HG03139 (cell line): ENCODE results near the gene RABL6.
A peak's percentile ranks its signal among the peaks of the same experiment; 100 is the strongest.

Experiments
- ATAC-seq: cut with Tn5 transposase; IDR thresholded peaks from one replicate; pipeline ENCODE4 v1.9.1; 2021; ENCODE audit not compliant: unreplicated experiment

Gene RABL6

DNA sequence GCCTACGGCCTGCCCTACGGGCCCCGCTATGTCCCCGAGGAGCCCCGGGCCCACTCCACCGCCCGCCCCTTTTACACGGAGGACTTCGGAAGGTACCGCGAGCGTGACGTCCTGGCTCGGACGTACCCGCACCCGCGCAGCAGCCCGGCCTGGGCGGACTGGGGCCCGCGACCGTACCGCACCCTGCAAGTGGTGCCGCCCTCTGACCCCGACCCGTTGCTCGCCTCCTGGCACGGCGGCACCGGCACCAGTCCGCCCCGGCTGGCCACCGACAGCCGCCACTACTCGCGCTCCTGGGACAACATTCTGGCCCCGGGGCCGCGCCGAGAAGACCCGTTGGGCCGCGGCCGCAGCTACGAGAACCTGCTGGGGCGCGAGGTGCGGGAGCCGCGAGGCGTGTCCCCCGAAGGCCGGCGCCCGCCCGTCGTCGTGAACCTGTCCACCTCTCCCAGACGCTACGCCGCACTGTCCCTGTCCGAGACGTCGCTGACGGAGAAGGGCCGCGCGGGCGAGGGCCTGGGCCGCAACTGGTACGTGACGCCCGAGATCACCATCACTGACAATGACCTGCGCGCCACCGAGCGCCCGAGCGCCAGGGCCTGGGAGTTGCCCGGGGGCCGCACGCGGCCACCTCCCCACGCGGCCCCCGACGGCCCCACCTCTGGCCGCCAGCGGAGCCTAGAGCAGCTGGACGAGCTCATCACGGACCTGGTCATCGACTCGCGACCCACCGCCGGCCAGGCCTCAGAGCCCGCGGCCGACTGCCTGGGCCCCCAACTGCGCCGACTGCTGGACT lies 37.9 kb downstream of the RABL6 start:
- no peak for ATAC-seq

DNA sequence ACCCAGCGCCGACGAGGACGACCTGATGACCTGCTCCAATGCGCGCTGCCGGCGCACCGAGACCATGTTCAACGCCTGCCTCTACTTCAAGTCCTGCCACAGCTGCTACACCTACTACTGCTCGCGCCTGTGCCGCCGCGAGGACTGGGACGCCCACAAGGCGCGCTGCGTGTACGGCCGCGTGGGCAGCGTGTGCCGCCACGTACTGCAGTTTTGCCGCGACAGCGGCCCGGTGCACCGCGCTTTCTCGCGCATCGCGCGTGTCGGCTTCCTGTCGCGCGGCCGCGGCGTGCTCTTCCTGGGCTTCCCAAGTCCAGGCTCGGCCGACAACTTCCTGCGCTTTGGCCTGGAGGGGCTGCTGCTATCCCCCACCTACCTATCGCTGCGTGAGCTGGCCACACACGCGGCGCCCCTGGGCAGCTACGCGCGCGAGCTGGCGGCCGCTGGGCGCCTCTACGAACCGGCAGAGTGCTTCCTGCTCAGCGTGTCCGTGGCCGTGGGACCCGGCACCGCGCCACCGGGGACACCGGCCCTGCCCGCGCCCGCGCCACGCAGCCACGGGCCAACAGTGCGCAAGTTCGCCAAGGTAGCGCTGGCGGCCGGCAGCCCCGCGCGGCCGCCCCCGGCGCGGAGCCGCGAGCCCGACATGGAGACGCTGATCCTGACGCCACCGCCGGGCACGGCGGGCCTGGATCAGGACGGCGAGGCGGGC lies 38.8 kb downstream of the RABL6 start:
- no peak for ATAC-seq

DNA sequence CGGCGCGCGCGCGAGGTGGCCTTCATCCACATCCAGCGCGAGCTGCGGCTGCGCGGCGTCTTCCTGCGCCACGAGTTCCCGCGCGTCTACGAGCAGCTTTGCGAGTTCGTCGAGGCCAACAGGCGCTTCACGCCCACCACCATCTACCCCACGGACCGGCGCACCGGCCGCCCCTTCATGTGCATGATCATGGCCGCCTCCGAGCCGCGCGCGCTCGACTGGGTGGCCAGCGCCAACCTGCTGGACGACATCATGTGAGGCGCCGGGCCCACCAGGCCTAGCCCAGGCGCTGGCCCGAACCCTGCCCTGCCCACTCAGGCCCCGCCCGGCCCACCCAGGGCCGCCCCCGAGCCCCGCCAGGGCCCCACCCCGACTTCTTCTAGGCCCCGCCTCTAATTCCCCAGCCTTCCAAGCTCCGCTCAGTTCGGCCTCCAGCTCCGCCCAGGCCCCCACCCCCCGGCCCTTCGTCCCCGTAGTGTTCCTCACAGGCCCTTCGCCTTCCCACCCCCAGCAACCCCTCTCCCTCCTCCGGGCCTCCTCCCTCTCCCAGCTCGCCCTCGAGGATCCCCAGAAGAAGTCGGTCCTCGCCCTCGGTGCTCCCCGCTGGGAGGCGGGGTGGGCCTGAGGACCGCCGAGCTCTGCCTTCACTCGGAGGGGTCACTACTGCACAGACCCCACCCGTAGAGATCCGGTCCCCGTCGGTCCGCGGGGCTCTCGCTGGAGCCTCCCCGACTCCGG lies 39.5 kb downstream of the RABL6 start:
- ATAC-seq = no peak

DNA sequence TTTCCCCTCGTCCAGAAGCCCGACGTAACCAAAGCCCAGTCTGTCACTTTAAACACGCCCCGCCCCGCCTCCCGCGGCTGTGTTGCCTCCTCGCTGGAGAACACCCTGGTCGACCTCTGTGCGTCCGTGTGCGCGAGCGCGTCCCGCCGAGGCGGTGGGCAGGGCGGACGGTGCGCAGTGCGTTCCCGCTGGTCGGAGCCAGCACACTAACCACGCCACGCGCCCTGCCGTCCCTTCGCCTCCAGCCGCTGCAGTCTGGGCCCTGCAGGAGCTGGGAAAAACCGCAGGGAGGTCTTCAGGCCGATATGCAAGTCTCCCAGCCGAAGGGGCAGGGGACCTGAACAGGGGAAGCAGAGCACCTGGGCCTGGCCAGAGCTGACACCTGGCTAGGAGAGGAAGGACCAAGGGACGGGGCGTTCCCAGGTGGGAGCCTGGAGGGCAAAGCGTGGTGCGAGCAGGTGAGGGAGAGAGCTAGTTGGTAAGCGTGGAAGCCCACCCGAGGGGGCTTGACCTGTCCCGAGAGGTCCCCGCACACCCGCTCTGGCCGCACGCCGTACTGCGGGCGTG lies 40.2 kb downstream of the RABL6 start:
- ATAC-seq = no peak

DNA sequence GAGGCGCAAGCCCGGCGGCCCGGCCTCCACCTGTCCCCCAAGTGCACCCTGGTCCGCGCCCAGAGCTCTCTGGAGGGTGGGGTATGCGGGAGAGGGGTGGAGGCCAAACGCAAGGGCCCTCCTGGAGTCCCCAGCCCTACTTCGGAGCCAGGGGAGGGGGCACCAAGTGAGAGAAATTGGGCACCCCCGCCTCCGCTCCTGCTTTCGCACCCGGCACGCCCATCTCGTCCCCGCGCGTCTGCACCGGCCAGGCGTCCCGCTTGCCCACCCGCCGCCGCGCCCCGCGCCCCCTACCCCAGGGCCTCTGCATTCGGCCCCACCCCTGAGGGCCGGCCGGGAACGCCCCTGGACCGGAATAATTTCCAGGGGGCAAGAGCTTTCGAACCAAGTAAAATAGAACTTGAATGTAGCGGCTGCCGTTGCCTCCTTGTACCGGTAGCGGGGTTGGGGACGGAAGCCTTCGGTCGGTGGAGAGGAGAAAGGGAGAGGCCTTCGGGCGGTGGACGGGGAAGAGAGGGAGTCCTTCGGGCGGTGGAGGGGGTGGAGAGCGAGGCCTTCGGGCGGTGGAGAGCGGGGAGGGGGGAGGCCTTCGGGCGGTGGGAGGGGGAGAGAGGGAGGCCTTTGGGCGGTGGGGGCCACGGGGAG lies 40.8 kb downstream of the RABL6 start:
- no peak for ATAC-seq

DNA sequence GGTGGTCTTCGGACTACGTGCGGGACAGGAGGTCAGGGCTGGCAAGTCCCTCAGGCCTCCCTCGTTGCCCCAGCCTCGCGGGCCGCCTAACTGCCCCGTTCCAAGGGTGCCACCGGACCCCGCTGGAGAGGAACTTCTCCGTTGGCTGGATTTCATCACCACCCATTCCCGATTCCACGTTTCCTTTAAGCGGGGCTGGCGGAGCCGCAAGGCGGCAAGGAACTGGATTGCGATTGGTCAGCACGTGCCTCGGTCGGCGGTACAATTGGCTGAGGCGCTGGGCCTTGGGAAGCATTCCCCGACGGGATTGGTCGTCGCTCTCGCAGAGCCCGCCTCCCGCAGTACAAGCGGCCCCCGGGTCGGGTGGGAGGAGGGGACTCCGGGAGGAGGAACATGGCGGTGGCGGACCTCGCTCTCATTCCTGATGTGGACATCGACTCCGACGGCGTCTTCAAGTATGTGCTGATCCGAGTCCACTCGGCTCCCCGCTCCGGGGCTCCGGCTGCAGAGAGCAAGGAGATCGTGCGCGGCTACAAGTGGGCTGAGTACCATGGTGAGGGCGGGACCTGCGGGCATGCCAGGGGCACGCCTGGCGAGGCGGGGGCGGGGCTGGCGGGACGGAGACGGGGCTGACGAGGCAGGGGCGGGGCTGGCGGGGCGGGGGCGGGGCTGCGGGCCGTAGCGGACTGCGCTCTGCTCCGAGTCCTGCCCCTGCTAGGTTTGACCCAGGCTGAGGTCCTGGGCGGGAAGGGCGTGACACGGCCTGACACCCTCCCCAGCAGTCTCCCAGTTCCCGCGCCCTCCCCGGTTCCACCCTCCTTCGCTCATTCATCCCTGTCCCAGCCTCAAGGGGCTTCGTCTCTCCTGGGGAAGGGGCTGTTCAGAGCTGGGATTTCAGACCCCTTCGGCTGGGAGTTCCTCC lies 41.6 kb downstream of the RABL6 start, which contains the start of gene PHPT1:
Gene PHPT1 (plus strand): TSS at position 372 of the 922 bp plus-strand sequence. CDS start 22 bp downstream, at position 394.
- ATAC-seq = peak; percentile 79

DNA sequence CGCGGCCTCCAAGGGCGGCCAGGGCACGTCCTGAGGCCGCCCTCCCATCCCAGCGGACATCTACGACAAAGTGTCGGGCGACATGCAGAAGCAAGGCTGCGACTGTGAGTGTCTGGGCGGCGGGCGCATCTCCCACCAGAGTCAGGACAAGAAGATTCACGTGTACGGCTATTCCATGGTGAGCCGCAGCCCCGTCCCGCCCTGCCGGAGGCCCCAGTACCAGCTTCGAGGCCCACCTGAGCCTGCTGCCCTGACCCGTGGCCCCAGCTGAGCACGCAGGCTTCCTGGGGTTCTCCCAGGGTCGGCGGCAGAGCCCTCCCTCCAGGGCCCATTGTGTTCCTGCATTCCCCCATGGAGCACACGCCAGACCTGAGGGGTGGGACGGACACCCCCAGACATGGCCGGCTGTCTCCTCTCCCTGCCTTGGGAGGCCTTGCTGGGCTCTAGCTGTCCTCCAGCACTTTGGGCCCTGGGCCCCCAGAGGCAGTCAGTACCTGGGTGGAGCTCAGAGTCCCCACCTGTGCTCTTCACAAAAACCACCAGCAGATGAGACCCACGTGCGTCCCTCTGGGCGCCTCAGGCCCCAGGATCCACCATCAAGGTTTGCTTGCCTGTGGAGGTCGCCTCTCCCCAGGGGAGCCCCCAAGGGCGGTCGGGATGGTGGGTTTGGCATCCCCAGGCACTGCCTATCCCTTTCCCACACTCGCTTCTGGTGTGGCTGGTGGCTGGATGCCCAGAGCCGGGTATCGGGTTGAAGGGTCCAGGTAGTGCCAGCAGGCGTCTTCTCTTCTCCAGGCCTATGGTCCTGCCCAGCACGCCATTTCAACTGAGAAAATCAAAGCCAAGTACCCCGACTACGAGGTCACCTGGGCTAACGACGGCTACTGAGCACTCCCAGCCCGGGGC lies 42.5 kb downstream of the RABL6 start:
- ATAC-seq = no peak

DNA sequence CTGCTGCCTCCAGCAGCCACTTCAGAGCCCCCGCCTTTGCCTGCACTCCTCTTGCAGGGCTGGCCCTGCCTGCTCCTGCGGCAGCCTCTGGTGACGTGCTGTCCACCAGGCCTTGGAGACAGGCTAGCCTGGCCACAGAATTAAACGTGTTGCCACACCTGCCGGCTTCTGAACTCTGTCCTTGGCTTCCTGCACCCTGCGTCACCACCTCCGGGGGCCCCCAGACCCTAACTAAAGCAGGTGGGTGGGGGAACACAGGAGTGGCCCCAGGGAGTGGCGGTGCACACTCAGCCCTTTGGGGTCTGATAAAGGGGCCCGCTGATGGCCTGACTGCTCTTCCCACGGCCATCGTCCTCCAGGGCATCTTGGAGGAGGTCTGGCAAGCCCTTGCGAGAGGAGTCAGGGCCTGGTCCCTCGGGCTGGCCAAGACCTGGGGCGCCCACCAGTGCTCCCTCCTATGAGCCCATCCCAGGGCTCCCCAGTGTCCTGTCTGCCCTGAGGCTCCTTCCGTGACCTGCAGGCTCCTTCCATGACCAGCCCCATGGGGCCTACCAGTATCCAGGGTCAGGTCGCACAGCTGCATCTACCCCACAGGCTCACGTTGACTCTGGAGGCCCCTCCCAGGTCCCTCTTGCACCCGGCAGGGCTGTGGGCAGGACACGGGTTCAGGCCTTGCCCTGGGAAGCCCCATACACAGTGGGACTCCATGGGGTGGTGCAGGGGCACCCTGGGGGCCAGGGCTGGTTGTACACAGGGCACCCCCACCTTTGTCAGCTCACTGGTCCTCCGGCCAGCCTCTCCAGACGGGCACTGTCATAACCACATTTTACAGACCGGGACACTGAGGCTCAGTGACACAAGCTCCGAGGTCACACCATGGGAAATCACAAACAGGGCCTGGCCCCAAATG lies 43.4 kb downstream of the RABL6 start:
- no peak for ATAC-seq

DNA sequence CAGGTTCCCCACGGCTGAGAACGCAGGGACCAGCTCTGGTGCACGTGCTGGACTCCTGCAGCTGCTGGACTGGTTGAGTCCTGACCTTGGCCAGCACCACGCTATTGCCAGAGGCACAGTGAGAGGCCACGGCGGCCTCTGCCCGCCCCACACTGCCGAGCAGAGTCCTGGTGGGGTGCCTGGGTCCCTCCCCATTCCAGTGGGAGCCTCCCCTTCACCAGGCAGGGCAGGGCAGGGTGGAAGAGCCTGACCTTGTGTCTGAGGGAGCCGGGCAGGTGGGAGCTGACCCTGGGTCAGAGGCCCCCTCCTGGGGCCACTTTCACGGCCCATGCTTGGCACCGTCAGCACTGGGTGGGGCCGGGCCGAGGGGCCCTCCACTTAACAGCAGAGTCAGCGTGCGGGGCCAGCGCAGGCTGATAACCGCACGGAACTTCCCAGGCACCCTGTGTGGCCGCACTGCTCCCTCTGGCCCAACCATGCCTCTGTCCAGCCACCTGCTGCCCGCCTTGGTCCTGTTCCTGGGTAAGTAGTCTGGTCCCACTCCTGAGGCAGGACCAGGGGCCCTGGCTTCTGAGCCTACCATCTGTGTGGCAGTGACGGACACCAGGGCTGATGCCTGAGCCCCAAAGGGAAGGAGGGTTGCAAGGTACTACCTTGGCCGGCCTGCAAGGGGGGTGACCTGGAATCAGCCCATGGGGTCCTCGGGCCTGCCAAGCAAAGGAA lies 44.4 kb downstream of the RABL6 start, which contains the start of gene MAMDC4:
Gene MAMDC4 (plus strand): TSS at position 406 of the 723 bp plus-strand sequence. CDS start 71 bp downstream, at position 477.
- ATAC-seq = no peak

DNA sequence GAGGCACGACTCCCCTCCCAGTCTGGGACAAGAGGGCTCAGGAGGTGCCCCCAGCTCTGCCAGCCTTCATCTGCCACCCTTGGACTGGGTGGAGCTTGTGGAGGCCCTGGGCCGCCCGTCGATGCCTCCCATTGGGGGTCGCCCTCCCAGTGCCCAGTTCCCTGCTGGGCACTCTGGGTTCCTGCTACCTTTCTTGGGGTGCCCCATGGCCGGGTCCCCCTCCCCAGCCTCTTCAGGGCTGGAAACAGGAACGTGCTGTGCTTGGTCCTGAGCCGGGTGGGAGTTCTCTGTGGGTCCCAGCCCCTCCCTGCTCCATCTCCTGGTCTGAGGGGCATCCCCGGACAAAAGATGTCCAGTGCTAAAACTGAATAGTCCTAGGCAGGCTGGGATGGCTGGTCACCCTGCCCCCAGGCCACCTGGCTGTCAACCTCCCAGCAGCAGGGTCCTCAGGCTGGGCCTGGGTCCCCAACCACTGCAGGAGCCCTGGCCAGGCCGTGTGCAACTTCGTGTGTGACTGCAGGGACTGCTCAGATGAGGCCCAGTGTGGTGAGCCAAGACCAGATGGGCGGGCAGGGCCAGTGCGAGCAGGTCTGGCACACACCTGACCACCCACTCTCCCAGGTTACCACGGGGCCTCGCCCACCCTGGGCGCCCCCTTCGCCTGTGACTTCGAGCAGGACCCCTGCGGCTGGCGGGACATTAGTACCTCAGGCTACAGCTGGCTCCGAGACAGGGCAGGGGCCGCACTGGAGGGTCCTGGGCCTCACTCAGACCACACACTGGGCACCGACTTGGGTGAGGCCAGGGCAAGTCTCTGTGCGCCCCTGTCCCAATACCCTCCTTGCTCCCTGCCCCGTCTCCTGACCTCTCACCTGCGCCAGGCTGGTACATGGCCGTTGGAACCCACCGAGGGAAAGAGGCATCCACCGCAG lies 45.2 kb downstream of the RABL6 start:
- ATAC-seq = no peak

DNA sequence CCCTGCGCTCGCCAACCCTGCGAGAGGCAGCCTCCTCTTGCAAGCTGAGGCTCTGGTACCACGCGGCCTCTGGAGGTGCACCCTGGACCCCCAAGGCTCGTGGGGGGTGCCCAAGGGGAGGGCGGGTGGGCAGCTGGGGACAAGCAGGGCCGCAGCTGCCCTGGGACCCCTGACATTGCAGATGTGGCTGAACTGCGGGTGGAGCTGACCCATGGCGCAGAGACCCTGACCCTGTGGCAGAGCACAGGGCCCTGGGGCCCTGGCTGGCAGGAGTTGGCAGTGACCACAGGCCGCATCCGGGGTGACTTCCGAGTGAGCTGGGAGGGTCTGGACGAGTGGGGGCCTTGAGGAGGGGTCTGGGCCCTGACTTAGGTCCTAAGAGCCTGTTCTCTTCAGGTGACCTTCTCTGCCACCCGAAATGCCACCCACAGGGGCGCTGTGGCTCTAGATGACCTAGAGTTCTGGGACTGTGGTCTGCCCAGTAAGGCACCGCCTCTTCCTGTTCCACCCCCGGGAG lies 45.9 kb downstream of the RABL6 start:
- ATAC-seq = no peak

DNA sequence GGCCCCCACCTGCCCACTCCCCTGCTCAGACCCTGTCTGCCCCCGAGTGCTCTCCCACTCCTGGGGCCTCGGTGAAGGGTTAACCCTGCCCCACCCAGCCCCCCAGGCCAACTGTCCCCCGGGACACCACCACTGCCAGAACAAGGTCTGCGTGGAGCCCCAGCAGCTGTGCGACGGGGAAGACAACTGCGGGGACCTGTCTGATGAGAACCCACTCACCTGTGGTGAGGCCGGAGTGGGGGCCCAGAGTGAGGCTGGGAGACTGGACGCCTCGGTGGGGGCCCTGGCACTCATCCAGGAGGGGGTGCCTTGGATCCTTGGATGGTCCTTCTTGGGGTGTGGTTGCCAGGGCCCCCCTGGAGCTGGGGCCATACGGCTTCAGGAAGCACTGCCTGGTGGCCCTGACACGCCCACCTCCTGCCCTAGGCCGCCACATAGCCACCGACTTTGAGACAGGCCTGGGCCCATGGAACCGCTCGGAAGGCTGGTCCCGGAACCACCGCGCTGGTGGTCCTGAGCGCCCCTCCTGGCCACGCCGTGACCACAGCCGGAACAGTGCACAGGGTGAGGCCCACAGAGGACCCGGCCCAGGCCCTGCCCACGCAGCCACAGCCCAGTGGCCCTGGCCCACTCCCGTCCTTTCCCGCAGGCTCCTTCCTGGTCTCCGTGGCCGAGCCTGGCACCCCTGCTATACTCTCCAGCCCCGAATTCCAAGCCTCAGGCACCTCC lies 46.5 kb downstream of the RABL6 start:
- no peak for ATAC-seq

DNA sequence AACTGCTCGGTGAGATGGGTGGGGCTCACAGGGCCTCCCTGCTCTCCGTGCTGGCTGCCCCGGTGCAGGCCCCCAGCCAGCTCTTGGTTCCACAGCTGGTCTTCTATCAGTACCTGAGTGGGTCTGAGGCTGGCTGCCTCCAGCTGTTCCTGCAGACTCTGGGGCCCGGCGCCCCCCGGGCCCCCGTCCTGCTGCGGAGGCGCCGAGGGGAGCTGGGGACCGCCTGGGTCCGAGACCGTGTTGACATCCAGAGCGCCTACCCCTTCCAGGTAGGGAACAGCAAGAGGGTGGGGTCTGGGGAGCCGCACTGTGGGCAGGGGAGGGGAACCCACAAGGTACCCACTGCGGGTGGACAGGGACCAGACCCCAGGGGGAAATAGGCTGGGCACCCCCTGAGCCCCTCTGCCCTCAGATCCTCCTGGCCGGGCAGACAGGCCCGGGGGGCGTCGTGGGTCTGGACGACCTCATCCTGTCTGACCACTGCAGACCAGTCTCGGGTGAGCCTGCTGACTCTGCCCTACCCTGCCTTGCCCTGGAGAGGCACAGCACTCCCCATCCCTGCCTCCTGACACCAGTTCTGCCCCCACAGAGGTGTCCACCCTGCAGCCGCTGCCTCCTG lies 47.2 kb downstream of the RABL6 start:
- ATAC-seq = no peak

DNA sequence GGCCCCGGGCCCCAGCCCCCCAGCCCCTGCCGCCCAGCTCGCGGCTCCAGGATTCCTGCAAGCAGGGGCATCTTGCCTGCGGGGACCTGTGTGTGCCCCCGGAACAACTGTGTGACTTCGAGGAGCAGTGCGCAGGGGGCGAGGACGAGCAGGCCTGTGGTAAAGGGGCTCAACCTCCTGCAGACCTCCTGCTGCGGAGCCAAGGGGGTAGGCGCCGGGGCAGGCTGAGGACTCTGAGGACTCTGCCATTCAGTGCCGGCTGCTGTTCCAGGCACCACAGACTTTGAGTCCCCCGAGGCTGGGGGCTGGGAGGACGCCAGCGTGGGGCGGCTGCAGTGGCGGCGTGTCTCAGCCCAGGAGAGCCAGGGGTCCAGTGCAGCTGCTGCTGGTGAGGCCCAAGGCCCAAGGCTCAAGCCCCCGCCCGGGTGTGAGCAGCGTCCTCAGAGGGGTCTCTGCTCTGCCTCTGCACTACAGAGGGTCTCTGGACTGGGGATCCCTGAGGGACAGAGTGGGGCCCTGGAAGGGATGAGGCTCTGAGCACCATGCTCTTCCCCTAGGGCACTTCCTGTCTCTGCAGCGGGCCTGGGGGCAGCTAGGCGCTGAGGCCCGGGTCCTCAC lies 47.8 kb downstream of the RABL6 start:
- ATAC-seq = no peak
